Fibroblast of skin of scalp (primary cell): Measurements from ENCODE around the gene TTC28.
"Not testable (repeated sequence)": the region's sequence is repeated elsewhere in the genome, so short reads cannot be mapped to it uniquely, and the experiment has no call there.

ENCODE experiments used
- DNase-seq: peaks from one replicate; pipeline ENCODE4 v3.0.0-alpha.2; 2013

The TTC28 gene

DNA sequence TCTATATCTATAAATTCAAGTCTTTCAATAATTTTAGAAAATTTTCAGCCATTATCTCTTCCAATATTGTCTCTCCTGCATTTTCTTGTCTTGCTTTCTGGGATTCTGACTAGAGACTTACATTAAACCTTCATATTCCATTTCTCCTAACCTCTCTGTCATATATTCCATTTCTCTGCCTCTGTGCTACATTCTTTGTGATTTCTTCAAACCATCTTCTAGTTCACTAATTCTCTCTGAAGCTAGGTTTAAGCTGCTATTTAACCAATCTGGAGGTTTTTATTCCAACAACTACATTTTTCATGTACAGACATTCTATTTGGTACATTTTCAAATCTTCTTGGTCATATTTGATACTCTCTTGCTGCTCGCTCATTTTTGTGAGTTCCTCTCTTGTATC, 122.5 kb downstream of the TTC28 start:
- no peak for DNase-seq

DNA sequence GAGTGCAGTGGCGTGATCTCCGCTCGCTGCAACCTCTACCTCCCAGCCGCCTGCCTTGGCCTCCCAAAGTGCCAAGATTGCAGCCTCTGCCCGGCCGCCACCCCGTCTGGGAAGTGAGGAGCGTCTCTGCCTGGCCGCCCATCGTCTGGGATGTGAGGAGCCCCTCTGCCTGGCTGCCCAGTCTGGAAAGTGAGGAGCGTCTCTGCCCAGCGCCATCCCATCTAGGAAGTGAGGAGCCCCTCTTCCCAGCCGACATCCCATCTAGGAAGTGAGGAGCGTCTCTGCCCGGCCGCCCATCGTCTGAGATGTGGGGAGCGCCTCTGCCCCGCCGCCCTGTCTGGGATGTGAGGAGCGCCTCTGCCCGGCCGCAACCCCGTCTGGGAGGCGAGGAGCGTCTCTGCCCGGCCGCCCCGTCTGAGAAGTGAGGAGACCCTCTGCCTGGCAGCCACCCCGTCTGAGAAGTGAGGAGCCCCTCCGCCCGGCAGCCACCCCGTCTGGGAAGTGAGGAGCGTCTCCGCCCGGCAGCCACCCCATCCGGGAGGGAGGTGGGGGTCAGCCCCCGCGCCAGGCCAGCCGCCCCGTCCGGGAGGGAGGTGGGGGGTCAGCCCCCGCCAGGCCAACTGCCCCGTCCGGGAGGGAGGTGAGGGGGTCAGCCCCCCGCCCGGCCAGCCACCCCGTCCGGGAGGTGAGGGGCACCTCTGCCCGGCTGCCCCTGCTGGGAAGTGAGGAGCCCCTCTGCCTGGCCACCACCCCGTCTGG, 126.4 kb downstream of the TTC28 start:
- not testable (repeated sequence) for DNase-seq

DNA sequence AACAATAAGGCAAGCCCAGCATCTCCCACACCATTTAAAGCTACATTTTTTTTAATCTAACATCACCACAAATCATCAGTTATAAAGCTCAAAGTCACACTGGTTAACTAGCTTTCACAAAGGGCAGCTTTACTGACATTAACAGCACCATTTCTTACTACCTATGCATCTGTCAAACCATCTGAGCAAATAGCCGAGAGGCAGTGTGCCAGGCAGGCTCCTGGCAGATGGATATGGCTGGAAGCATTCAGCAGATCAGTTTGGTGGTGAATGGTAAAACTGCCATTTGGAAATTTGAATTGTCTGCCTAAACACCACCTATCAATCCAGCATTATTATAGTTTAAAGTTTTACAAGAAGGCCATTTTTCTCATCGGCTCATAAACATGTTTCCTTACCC, 131.2 kb downstream of the TTC28 start:
- no peak for DNase-seq

DNA sequence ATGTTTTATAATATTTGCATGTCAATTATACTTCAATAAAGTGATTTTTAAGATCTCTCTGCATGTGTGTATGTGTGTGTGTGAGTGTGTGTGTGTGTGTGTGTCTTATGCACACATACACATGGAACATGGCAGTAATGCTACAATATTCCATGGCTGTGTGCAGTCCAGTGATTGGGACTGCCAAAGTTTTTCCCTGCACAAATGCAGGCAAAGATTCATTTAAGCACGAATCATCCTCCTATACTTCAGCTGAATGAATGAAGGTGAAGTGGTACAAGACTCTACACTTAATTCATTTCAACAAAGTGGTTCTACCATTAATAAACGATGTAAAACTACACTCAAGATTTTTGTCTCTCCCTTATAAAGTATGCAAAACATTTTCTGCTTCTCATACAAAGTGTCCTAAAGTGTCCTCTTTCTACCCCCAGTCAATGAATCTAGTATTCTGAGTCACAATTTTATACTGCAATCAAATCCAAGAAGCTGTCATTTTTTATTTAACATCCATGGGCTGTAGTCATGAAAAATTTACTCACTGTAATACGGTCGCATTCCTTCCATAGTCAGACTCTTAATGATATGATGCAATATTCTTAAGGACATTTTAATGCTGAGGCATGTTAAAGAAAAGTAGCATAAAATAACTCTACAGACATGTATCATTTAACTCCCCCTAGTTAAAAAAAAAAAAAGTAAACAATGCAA, 132.4 kb downstream of the TTC28 start:
- peak; percentile 93 for DNase-seq

DNA sequence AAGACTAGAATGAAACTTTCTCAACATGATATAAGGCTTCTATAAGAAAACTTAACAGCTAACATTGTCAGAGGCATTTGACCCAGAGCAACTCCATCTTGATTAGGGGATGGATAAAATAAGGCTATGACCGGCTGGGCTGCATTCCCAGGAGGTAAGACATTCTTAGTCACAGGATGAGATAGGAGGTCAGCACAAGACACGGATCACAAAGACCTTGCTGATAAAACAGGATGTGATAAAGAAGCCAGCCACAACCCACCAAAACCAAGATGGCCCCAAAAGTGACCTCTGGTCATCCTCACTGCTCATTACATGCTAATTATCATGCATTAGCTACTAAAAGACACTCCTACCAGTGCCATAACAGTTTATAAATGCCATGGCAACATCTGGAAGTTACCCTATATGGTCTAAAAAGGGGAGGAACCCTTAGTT, 135.2 kb downstream of the TTC28 start:
- DNase-seq = no peak

DNA sequence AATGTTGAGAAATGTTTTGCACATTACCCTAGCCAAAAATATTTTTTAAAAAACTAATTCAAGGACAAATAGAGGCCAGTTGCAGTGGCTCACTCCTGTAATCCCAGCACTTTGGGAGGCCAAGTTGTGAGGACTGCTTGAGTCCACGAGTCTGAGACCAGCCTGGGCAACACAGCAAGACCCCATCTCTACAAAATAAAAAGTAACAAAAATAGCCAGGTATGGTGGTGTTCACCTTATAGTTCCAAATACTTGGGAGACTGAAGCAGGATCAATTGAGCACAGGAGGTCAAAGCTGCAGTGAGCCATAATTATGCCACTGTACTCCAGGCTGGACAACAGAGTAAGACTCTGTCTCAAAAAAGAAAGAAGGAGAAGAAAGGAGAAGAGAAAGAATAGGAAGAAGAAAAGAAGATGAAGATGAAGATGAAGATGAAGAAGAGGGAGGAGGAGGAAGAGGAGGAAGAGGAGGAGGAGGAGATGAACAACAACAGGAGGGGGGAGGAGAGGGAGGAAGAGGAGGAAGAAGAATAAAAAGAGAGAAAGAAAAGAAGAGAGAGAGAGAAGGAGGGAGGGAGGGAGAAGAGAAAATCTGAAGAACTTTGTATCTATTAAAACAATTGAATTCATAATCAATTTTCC, 136.5 kb downstream of the TTC28 start:
- DNase-seq = no peak

DNA sequence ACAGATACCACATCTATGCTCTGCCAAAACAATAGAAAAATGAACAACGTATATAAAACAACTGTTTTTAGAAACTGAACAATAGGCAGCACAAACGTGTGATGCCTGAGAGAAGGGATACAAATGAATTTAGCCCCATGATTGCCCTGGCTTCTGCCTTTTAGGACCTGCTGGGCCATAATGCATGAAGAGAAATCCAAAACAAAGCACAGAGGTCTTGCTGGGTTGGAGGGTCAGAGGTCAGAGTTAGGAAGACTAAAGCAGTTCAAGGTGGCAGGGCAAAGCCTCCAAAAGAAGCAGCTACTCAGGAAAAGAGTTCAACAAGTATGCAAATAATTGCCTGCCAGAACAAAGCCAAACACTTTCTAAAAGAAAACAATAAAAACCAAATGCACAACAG, 138.5 kb downstream of the TTC28 start:
- DNase-seq = no peak

DNA sequence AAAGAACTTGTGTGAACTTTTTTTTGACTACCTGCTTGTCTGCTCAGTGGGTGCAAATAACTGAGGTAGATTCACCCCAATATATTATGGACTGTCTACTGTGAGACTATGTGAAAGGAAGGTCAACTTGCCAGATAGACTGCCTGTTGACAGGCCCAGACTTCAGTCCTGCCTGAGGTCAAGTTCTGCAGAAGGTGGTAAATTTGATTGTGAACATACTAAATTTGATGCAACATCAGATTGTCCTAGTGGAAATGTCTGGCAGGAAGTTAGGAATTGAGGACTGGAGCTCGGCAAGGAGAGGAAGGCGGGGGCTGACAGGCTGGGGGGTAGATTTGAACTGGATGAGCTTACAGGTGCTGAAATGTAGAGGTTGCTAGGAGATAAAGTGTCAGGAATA, 140.7 kb downstream of the TTC28 start:
- DNase-seq = no peak

DNA sequence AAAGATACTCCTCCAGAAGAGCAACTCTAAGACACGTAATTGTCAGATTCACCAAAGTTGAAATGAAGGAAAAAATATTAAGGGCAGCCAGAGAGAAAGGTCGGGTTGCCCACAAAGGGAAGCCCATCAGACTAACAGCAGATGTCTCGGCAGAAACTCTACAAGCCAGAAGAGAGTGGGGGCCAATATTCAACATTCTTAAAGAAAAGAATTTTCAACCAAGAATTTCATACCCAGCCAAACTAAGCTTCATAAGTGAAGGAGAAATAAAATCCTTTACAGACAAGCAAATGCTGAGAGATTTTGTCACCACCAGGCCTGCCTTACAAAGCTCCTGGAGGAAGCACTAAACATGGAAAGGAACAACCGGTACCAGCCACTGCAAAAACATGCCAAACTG, 149.1 kb downstream of the TTC28 start:
- not testable (repeated sequence) for DNase-seq

DNA sequence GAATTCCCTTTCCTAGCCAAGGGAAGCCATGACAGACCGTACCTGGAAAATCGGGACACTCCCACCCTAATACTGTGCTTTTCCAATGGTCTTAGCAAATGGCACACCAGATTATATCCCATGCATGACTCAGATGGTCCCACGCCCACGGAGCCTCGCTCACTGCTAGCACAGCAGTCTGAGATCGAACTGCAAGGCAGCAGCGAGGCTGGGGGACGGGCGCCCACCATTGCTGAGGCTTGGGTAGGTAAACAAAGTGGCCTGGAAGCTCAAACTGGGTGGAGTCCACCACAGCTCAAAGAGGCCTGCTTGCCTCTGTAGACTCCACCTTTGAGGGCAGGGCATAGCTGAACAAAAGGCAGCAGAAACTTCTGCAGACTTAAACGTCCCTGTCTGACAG, 150.5 kb downstream of the TTC28 start:
- not testable (repeated sequence) for DNase-seq

DNA sequence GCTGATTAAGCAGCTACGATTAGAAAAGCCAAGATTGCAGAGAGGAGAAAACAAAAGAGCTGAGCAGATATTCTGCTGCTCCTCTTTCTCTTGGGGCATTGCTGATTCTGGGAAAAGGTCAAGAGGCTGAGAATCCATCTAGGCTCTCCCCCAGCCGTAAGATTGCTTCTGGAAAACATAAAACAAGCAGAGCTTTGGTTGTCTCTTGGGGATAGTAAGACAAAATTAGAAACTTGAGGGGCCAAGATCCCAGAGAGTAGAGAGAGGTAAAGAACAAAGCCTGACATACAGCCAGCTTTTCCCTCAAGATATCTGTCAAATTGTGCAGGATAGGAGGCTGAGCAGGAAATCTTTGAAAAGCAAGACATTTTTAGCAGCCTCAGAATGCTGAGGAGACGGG, 158.2 kb downstream of the TTC28 start:
- no peak for DNase-seq

DNA sequence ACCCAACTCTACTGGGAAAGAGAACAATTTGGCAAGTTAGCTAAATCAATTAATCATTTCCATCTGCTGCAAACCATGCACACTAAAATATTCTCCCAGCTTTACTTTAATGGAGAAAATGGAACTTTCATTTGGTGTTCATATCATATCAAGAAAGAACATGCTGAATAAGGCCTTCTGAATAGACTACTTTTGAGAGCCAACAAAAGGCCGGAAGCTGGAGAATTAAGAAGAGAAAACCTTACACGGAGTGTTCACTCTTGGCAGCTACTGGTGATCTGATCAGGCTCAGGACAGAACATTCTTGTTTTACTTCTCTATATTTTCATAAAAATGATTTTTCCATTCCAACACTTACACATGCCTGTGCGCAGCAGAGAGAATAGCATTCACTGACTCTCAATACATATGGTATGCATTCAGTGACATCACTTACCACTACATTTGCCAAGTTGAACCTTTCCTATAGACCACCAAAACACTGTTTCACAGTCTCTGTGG, 165.3 kb downstream of the TTC28 start:
- peak; percentile 42 for DNase-seq

DNA sequence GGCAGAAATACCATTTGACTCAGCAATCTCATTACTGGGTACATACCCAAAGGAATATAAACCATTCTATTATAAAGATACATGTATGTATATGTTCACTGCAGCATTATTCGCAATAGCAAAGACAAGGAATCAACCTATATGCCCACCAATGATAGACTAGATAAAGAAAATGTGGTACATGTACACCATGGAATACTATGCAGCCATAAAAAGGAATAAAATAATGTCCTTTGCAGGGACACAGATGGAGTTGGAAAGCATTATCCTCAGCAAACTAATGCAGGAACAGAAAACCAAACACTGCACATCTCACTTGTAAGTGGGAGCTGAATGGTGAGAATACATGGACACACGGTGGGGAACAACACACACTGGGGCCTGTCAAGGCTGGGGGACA, 167.3 kb downstream of the TTC28 start:
- not testable (repeated sequence) for DNase-seq

DNA sequence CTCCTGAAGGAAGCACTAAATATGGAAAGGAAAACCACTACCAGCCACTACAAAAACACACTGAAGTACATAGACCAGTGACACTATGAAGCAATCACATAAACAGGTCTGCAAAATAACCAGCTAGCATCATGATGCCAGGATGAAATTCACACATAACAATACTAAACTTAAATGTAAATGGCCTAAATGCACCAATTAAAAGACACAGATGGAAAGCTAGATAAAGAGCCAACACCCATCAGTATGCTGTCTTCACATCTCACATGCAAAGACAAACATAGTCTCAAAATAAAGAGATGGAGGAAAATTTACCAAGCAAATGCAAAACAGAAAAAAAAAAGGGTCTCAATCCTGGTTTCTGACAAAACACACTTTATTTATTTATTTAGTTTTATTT, 171.7 kb downstream of the TTC28 start:
- DNase-seq = no peak

DNA sequence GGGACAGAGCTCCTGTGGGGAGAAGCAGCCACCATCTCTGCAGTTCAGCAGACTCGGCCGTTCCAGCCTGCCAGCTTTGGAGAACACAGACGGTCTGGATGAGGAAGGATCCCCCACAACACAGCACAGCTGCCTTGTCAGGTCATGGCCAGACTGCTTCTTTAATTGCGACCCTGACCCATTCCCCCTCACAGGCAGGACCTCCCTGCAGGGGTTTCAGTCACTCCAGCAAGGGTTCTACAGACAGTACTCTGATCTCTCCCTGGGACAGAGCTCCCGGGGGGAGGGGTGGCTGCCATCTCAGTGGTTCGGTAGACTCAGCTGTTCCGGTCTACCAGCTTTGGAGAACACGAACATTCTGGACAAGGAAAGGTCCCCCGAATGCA, 173.5 kb downstream of the TTC28 start:
- DNase-seq = no peak

DNA sequence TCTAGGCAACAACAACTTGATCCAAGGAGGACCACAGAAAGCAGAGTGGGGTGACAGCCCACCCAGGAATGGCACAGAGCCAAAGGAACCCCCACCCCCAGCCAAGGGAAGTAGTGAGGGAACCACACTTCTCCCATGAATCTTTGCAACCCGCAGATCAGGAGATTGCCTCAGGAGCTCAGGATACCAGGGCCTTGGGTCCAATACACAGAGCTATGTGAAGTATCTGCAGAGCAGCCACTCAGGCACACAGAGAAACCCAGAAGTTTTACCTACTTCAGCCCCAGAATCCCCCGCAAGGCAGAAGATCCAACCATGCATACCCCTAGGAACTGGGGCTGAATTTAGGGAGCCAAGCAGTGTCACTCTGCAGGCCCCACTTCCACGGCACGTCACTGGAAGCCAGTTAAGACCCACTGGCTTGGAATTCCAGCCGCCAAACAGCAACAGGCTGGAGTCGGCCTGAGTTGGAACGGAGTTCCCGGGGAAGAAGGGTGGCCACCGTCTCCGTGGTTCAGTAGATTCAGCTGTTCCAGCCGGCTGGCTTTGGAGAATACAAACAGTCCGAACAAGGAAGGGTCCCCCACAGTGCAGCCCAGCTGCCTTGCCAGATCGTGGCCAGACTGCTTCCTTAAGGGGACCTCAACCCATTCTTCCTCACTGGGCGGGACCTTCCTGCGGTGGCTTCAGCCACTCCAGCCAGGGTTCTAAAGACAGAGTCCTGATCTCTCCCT, 174.1 kb downstream of the TTC28 start:
- DNase-seq = no peak

DNA sequence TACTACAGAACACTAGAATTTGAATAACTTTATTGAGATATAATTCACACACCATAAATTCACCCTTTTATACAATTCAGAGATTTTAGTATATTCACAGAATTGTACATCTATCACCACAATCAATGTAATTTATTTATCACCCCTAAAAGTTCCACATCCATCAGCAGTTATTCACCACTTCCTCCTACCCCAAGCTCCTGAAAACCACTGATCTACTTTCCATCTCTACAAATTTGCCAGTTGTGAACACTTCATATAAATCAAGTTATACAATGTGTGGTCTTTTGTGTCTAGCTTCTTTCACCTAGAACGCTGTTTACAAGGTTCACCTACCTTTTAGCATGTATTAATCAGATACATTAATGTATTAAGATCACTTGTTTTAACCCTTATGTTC, 179.6 kb downstream of the TTC28 start:
- DNase-seq = no peak

DNA sequence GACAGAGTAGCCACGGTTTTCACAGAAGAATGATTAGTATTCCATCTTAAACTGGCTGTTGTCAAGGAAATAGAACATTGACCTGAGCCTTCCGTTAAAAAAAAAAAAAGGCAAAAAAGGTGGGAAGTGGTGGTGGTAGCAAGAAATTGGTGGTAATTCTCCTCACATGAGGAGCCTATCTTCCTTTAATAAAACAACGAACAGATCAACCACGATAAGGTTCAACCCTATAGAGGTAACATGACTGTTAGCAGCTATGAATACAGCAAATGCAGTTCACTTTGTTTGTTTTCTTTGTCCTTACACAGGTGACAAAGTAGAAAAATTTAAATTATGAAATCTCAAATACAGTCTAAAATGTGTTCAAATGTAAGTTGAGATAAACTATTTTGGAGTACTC, 181.6 kb downstream of the TTC28 start:
- DNase-seq = no peak

DNA sequence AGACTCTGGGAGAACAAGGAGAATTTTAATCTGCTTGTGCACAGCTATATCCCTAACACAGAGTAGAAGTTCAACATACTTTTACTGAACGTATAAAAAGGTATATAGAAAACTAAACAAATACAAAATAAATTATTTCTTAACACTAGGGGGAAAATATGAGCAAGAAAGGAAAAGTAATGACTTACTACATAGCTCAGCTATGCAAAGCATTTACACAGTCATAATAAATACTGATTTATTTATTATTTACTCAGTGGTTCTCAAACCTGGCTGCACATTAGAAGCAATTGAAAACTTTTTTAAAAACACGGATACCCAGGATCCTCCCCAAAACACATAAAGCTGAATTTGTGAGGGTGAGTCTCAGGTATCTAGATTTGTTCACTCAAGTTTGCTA, 182.5 kb downstream of the TTC28 start:
- no peak for DNase-seq

DNA sequence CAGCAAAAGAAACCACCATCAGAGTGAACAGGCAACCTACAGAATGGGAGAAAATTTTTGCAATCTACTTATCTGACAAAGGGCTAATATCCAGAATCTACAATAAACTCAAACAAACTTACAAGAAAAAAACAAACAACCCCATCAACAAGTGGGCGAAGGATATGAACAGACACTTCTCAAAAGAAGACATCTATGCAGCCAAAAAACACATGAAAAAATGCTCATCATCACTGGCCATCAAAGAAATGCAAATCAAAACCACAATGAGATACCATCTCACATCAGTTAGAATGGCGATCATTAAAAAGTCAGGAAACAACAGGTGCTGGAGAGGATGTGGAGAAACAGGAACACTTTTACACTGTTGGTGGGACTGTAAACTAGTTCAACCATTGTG, 188.4 kb downstream of the TTC28 start:
- DNase-seq = not testable (repeated sequence)

DNA sequence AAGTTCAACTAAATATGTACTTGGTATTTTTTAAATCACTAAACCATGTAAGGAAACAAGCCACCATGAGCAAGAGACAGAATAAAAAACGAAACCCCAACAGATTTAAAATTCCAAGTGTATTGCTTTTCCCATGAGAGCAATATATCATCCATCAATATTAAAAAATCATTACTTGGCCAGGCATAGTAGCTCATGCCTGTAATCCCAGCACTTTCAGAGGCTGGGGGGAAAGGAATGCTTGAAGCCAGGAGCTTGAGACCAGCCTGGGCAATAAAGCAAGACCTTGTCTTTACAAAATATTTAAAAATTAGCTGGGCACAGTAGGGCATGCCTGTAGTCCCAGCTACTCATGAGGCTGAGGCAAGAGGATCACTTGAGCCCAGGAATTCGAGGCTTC, 190.8 kb downstream of the TTC28 start:
- DNase-seq = no peak

DNA sequence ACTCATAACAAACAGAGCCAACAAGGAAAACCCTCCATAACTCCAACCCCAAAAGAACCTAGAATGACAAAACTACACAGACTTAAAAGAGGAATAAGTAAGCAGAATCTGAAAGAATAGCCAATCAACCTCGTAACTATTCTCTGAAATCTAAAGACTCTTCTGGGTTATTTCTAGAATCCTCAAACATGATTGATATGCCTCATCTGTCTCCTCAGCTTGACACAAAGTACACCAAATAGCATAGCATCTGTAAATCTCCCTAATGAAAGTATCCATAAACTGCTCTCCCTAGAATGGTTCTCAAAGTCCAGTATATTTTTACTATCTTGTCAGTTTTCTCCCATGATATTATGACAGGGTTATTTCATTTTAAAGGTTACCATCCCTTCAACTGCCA, 195.0 kb downstream of the TTC28 start:
- DNase-seq = no peak

DNA sequence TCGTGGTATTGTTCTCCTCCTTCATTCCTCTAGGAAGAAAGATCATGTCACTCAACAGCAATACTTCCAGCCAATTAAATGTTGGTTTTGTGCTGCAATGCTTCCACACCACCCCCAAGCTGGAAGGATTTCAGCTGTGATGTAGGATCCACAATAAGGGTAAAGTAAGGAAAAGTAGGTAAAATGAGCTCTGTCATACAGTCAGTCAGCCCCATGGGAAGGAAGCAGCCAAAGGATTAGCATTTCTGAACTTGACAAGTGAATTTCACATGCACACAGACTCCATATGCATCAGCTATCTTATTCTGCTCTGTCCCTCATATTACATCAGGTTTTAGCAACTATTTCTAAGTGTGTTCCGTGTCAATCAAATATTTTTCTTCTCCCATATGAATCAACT, 197.9 kb downstream of the TTC28 start:
- no peak for DNase-seq
